Bronchial epithelial cell (primary cell): ENCODE data around the gene ABTB2. TPM values are rescaled to one million over a fixed set of nuclear protein-coding genes. Genes with fewer than 3 reads are reported as not detected.

ENCODE experiments used
- DNase-seq: peaks from one replicate; pipeline ENCODE4 v3.0.0-alpha.2; 2010; ENCODE audit warnings: low read depth
- FAIRE-seq: peaks from 2 replicates; lab custom pipeline; 2011; peaks lifted over from hg19 to GRCh38; lab: Jason Lieb, UNC
- H3K27me3 ChIP-seq: 2 replicates; pipeline ENCODE4 v1.5.1; 2011; ENCODE audit warnings: low read length; ENCODE audit not compliant: control insufficient read depth, insufficient read depth
- H3K36me3 ChIP-seq: 2 replicates; pipeline ENCODE4 v1.5.1; 2011; ENCODE audit warnings: low read length; ENCODE audit not compliant: control insufficient read depth, insufficient read depth
- H3K4me3 ChIP-seq: 2 replicates; pipeline ENCODE4 v1.5.1; 2011; ENCODE audit warnings: mild to moderate bottlenecking, low read depth, low read length, control low read depth
- CTCF ChIP-seq: IDR thresholded peaks from 2 replicates; pipeline ENCODE4 v1.5.1; 2011; ENCODE audit warnings: mild to moderate bottlenecking, moderate library complexity, low read length, control low read depth, inconsistent platforms; ENCODE audit not compliant: insufficient read depth, severe bottlenecking
- total RNA-seq: library from RNA; depleted of rRNA; stranded (reverse); fragments of >200 nt; gene quantifications from 2 replicates; pipeline ENCODE4 v1.2.1, GENCODE V29; 2014

The ABTB2 gene
- total RNA-seq, 1 donor from 2014 or later = 0.53 TPM

- no peaks in the 10 kb centered on the region for H3K36me3 ChIP-seq
- H3K27me3 ChIP-seq = no peaks in the 10 kb centered on the region
- H3K4me3 ChIP-seq = peak overlapping the region; percentile 42
- peak; percentile 59 for TF ChIP-seq CTCF
- DNase-seq (peak; percentile 58), FAIRE-seq (no peak)
These were observed 1.1 kb upstream of the ABTB2 start for GRCh38 chr11:34358728-34359547.

DNA sequence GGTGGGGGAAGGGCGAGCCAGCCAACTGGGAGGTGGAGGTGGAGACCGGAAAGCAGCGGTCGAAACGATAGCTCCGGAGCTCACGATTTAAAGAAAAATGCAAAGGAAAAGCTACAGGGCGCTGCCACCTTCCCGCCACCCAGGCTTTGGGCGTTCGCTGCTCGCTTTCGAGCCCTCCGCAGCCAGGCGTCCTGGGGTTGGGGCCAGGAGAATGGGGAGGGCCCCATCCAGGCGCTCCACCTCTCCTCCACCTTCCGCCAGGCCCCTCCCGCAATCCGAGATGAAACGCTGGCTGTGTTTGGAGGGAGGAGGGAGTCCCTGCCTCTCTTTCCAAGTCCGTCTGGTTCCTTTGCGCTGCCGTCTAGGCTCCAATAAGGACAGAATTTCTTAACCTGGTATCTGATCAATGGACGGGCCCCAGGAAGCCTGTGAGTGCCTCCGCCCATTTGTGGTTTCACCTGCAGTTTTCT lies 483 bp upstream of the ABTB2 start:
- Histone ChIP-seq H3K27me3 (no peaks in the 10 kb centered on the region), H3K36me3 (no peaks in the 10 kb centered on the region), H3K4me3 (peak overlapping the region; percentile 42)
- no peak for TF ChIP-seq CTCF
- DNase-seq (peak; percentile 63), FAIRE-seq (no peak)

- Histone ChIP-seq H3K27me3 (no peaks in the 10 kb centered on the region), H3K36me3 (no peaks in the 10 kb centered on the region), H3K4me3 (peak overlapping the region; percentile 48)
- FAIRE-seq = no peak
- peak; percentile 1 for TF ChIP-seq CTCF
- DNase-seq = peak; percentile 36
These were observed 703 bp downstream of the ABTB2 start for GRCh38 chr11:34356913-34357700.

GRCh38 chr11:34356576-34356912 lies 1.3 kb downstream of the ABTB2 start:
- Histone ChIP-seq H3K4me3 (peak overlapping the region; percentile 48), H3K27me3 (no peaks in the 10 kb centered on the region), H3K36me3 (no peaks in the 10 kb centered on the region)
- DNase-seq = no peak
- no peak for FAIRE-seq
- TF ChIP-seq CTCF = no peak

GRCh38 chr11:34356130-34356529 lies 1.7 kb downstream of the ABTB2 start:
- FAIRE-seq (no peak), DNase-seq (no peak)
- Histone ChIP-seq H3K36me3 (no peaks in the 10 kb centered on the region), H3K4me3 (peak overlapping the region; percentile 48), H3K27me3 (no peaks in the 10 kb centered on the region)
- TF ChIP-seq CTCF = no peak
